OCI-LY7 (cell line): ENCODE results near the gene SGO1. TPM values are rescaled to one million over a fixed set of nuclear protein-coding genes. Genes with fewer than 3 reads are reported as not detected.

Source experiments
- BruUV-seq: library from RNA; stranded (reverse); fragments of 400-500 nt; replicated peaks from 2 replicates; lab custom pipeline; 2021; lab: Mats Ljungman, UMichigan
- CTCF ChIA-PET: fragments of 300-600 bp; sonication (Branson Sonifier 250); formaldehyde crosslinking; loops from one replicate; lab custom pipeline; 2022; ENCODE audit warnings: antibody characterized with exemption; ENCODE audit not compliant: unreplicated experiment; lab: Charles Lee
- POLR2A ChIA-PET: fragments of 300-600 bp; sonication (Branson Sonifier 250); formaldehyde crosslinking; loops from one replicate; lab custom pipeline; 2022; ENCODE audit warnings: antibody characterized with exemption; lab: Charles Lee
- DNase-seq: peaks from one replicate; pipeline ENCODE4 v3.0.0-alpha.2; 2015; ENCODE audit warnings: low spot score
- H2AFZ ChIP-seq: fragments of 200-600 bp; sonication (generic), shearing (Covaris generic); 2 replicates; pipeline ENCODE4 v1.6.1; 2014; ENCODE audit warnings: mild to moderate bottlenecking, antibody characterized with exemption, low read length, moderate library complexity
- H3K27ac ChIP-seq: fragments of 200-600 bp; sonication (generic); 2 replicates; pipeline ENCODE4 v1.5.1; 2014; ENCODE audit warnings: mixed run types, low read depth, mild to moderate bottlenecking, moderate library complexity, low read length, inconsistent platforms; ENCODE audit not compliant: poor library complexity, severe bottlenecking
- H3K36me3 ChIP-seq: fragments of 200-600 bp; sonication (generic); 2 replicates; pipeline ENCODE4 v1.6.1; 2014; ENCODE audit warnings: mild to moderate bottlenecking, antibody characterized with exemption, low read length, moderate library complexity, mixed read lengths; ENCODE audit not compliant: insufficient read depth
- H3K4me1 ChIP-seq: fragments of 200-600 bp; sonication (generic); 2 replicates; pipeline ENCODE4 v1.5.1; 2014; ENCODE audit warnings: mild to moderate bottlenecking, low read length; ENCODE audit not compliant: insufficient read depth, poor library complexity, severe bottlenecking
- H3K4me2 ChIP-seq: fragments of 200-600 bp; sonication (generic); 2 replicates; pipeline ENCODE4 v1.6.1; 2014; ENCODE audit warnings: mild to moderate bottlenecking, low read length
- H3K4me3 ChIP-seq: fragments of 200-600 bp; sonication (generic); 2 replicates; pipeline ENCODE4 v1.5.1; 2014; ENCODE audit warnings: mild to moderate bottlenecking, low read depth, low read length; ENCODE audit not compliant: poor library complexity, severe bottlenecking
- H3K79me2 ChIP-seq: fragments of 200-600 bp; sonication (generic); 2 replicates; pipeline ENCODE4 v1.6.1; 2016; ENCODE audit warnings: low read depth, mild to moderate bottlenecking, low read length, moderate library complexity, mixed read lengths; ENCODE audit not compliant: insufficient read depth
- H3K9me2 ChIP-seq: fragments of 200-600 bp; sonication (generic); 2 replicates; pipeline ENCODE4 v1.6.1; 2016; ENCODE audit warnings: mild to moderate bottlenecking, low read length, mixed read lengths; ENCODE audit not compliant: insufficient read depth
- H3K9me3 ChIP-seq: fragments of 200-600 bp; sonication (generic); 2 replicates; pipeline ENCODE4 v1.6.1; 2014; ENCODE audit warnings: mild to moderate bottlenecking, mixed run types, low read length, mixed read lengths
- H4K20me1 ChIP-seq: fragments of 200-600 bp; sonication (generic); 2 replicates; pipeline ENCODE4 v1.6.1; 2014; ENCODE audit warnings: mild to moderate bottlenecking, antibody characterized with exemption, low read length, moderate library complexity, mixed read lengths; ENCODE audit not compliant: insufficient read depth
- CTCF ChIP-seq: fragments of 200-600 bp; sonication (generic); conservative IDR thresholded peaks from 2 replicates; pipeline ENCODE4 v1.5.1; 2014; ENCODE audit warnings: mild to moderate bottlenecking, antibody characterized with exemption, low read length, moderate library complexity, mixed read lengths
- EZH2phosphoT487 ChIP-seq: fragments of 200-600 bp; sonication (generic); IDR thresholded peaks from 2 replicates; pipeline ENCODE4 v1.6.1; 2018; ENCODE audit warnings: low read depth, borderline replicate concordance, mild to moderate bottlenecking, mixed run types, antibody characterized with exemption, low read length, moderate library complexity, mixed read lengths
- intact Hi-C: fragments of 100-400 bp; cut with micrococcal nuclease; formaldehyde crosslinking; loops from one replicate; pipeline ENCODE4 v1.10.0; 2022; ENCODE audit not compliant: unreplicated experiment
- total RNA-seq, 2 experiments: library from RNA; depleted of rRNA in 1 of 2; stranded (reverse); fragments of >200 nt in 1 of 2; shearing (Covaris generic) in 1 of 2; gene quantifications; 2 replicates each; pipeline ENCODE4 v1.2.3, GENCODE V29; 2014 to 2022

The SGO1 gene
- total RNA-seq, 2 experiments from 2014 or later: 27.6 to 38.8 TPM

DNA sequence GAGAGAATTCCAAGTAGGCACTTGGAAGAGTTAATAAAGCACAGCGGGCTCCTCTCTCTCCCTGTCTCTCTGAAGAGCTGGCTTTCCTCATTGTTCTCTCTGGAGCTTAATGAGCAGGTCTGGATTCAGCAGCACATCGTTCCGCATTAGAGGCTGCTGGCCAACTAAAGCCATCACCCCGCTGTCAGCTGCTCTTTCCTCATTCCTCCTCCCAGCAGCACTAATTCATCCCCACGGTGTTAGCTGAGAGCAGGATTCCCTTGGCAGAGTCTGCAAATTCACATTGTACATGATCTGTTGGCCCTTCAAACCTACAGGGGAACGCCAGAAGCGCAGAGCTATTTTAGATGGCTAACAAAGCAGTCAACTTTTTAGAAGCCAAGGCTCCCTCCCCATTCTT, 44.2 kb downstream of the SGO1 start:
- TF ChIP-seq EZH2phosphoT487 (no peak), CTCF (no peak)
- H3K9me2 ChIP-seq: no peaks in the 10 kb centered on the region
- no TSS peak for BruUV-seq
- no peak for DNase-seq
- H3K36me3 ChIP-seq: peaks cover 36% of the 10 kb centered on the region
- H3K9me3 ChIP-seq: no peaks in the 10 kb centered on the region
- H3K79me2 ChIP-seq: no peaks in the 10 kb centered on the region
- ChIA-PET POLR2A (interaction anchor here (0.6 to 1.6 kb wide), 8 partner anchors 9 to 1293 kb away, joined by 3 to 7 read pairs (median 4); partner anchors contain the start of gene SGO1), CTCF (no interaction called here)
- H4K20me1 ChIP-seq: no peaks in the 10 kb centered on the region
- H3K27ac ChIP-seq: no peak overlapping the region
- no peak overlapping the region for H3K4me2 ChIP-seq
- H3K4me1 ChIP-seq: no peaks in the 10 kb centered on the region
- H3K4me3 ChIP-seq: no peak overlapping the region
- no peak overlapping the region for H2AFZ ChIP-seq
- intact Hi-C loops: no loop called here

- Histone ChIP-seq H3K4me2 (no peak overlapping the region), H3K36me3 (peaks cover 36% of the 10 kb centered on the region), H3K9me2 (no peaks in the 10 kb centered on the region), H4K20me1 (no peaks in the 10 kb centered on the region), H3K4me1 (no peaks in the 10 kb centered on the region), H2AFZ (no peak overlapping the region), H3K9me3 (no peaks in the 10 kb centered on the region), H3K4me3 (no peak overlapping the region), H3K79me2 (no peaks in the 10 kb centered on the region), H3K27ac (no peak overlapping the region)
- TF ChIP-seq EZH2phosphoT487 (no peak), CTCF (no peak)
- BruUV-seq: no TSS peak
- CTCF ChIA-PET: no interaction called here
- DNase-seq: no peak
- POLR2A ChIA-PET: interaction anchor here (0.6 to 1.6 kb wide), 8 partner anchors 9 to 1293 kb away, joined by 3 to 7 read pairs (median 4); partner anchors contain the start of gene SGO1
- intact Hi-C loops: no loop called here
Measured at GRCh38 chr3:20141316-20141715, 44.7 kb downstream of the SGO1 start.

DNA sequence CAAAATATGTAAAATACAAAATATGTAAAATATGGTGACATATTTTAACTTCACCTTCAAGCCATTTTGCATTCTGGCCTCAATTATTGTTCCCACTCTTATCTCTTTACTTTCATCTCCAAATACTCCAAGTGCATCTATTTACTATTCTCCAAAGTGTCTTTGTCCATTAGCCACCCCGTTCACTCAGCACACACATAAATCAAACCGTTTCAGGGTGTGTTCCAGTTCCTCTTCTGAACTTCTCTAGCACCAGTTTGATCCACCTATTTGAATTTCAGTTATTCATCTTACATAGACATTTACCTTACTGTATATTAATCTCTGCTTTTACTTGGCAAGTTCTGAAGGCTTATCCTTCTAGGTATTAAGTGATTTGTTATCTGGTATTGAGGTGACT, 45.1 kb downstream of the SGO1 start:
- peaks cover 36% of the 10 kb centered on the region for H3K36me3 ChIP-seq
- no peaks in the 10 kb centered on the region for H3K9me2 ChIP-seq
- TF ChIP-seq CTCF: no peak
- TF ChIP-seq EZH2phosphoT487: no peak
- H3K4me1 ChIP-seq: no peaks in the 10 kb centered on the region
- no peak overlapping the region for H3K4me3 ChIP-seq
- H2AFZ ChIP-seq: no peak overlapping the region
- ChIA-PET CTCF (no interaction called here), POLR2A (interaction anchor here (0.7 to 1.6 kb wide), 5 partner anchors 8 to 946 kb away, joined by 3 to 7 read pairs (median 5); no protein-coding TSS in a partner anchor)
- no peaks in the 10 kb centered on the region for H3K9me3 ChIP-seq
- no peaks in the 10 kb centered on the region for H3K79me2 ChIP-seq
- no peak overlapping the region for H3K4me2 ChIP-seq
- H4K20me1 ChIP-seq: no peaks in the 10 kb centered on the region
- no peak overlapping the region for H3K27ac ChIP-seq
- intact Hi-C loops: no loop called here
- DNase-seq: no peak
- no TSS peak for BruUV-seq
